Stimulated activated CD4-positive, alpha-beta T cell treated with anti-CD3 and anti-CD28 coated beads, Interleukin-4, amount 100 ng/mL, for 1 hour (primary cell): Measurements from ENCODE around the gene EBF4.
"Not testable (repeated sequence)": the region's sequence is repeated elsewhere in the genome, so short reads cannot be mapped to it uniquely, and the experiment has no call there.

ENCODE experiments used
- DNase-seq: peaks from one replicate; pipeline ENCODE4 v3.0.0-alpha.2; 2020

EBF4 gene

GRCh38 chr20:2760297-2760951 lies 67.8 kb downstream of the EBF4 start:
- no peak for DNase-seq

- no peak for DNase-seq
Measured at GRCh38 chr20:2760952-2761305, 68.3 kb downstream of the EBF4 start.

- DNase-seq = no peak
Measured at GRCh38 chr20:2761885-2762284, 69.3 kb downstream of the EBF4 start.

GRCh38 chr20:2762578-2763131 lies 70.1 kb downstream of the EBF4 start:
- DNase-seq = no peak

GRCh38 chr20:2763186-2763585 lies 70.6 kb downstream of the EBF4 start:
- DNase-seq = no peak

- DNase-seq = no peak
Measured at GRCh38 chr20:2767768-2768631, 75.4 kb downstream of the EBF4 start.

- no peak for DNase-seq
Measured at GRCh38 chr20:2768632-2769015, 76.0 kb downstream of the EBF4 start.

- DNase-seq = not testable (repeated sequence)
Measured at GRCh38 chr20:2770091-2770490, 77.5 kb downstream of the EBF4 start.

GRCh38 chr20:2771631-2772080 lies 79.1 kb downstream of the EBF4 start:
- DNase-seq = no peak

GRCh38 chr20:2773812-2774211 lies 81.2 kb downstream of the EBF4 start:
- no peak for DNase-seq

- DNase-seq = no peak
Measured at GRCh38 chr20:2775139-2775538, 82.6 kb downstream of the EBF4 start.

- DNase-seq = no peak
Measured at GRCh38 chr20:2778602-2779321, 86.2 kb downstream of the EBF4 start.

- DNase-seq = no peak
Measured at GRCh38 chr20:2780948-2781347, 88.4 kb downstream of the EBF4 start.

- DNase-seq = no peak
Measured at GRCh38 chr20:2783908-2784566, 91.5 kb downstream of the EBF4 start.

GRCh38 chr20:2793471-2793870 lies 100.9 kb downstream of the EBF4 start:
- DNase-seq = no peak

GRCh38 chr20:2794202-2794748 lies 101.7 kb downstream of the EBF4 start:
- no peak for DNase-seq

- no peak for DNase-seq
Measured at GRCh38 chr20:2794866-2795447, 102.4 kb downstream of the EBF4 start.

- no peak for DNase-seq
Measured at GRCh38 chr20:2795451-2795850, 102.9 kb downstream of the EBF4 start.

GRCh38 chr20:2796011-2796660 lies 103.6 kb downstream of the EBF4 start:
- DNase-seq = no peak

- no peak for DNase-seq
Measured at GRCh38 chr20:2797136-2797983, 104.8 kb downstream of the EBF4 start.
